Measurements from ENCODE around the gene GALNT13. TPM values are rescaled to one million over a fixed set of nuclear protein-coding genes. Genes with fewer than 3 reads are reported as not detected.

GALNT13 gene
- total RNA-seq, 1 donor from 2014 or later = 2.0 TPM

DNA sequence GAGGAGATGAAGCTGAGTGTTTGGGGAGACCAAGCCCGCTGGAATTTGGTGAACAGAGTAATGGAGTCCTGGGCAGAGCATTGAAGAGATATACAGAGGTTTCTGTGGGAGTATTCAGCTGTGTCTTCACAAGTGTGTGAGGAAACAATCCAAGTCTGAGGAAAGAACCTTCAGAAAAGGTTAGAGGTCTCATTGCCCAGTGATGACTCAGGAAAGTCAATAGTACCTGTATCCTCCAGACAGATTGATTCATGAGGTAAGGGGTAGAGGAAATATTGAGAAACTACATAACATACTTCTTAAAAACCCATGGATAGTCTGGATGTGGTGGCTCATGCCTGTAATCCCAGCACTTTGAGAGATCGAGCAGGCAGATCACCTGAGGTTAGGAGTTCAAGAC, 392.3 kb downstream of the GALNT13 start:
- TF ChIP-seq CTCF (IDR thresholded peaks at IDR 0.05; ENCODE audit: insufficient read depth, low read depth, low read length) (no peak), EZH2 (IDR thresholded peaks at IDR 0.05; ENCODE audit: insufficient read depth, low read length) (no peak)
- no peaks in the 10 kb centered on the region for H3K36me3 ChIP-seq (ENCODE audit: insufficient read depth, low read length)
- Mint-ChIP-seq H3K4me3 (ENCODE audit: unreplicated experiment) (no peak overlapping the region), H3K9me3 (ENCODE audit: unreplicated experiment) (no peaks in the 10 kb centered on the region), H3K27me3 (ENCODE audit: low read depth, unreplicated experiment) (no peaks in the 10 kb centered on the region), H3K4me1 (ENCODE audit: low read depth, unreplicated experiment) (peaks cover 5% of the 10 kb centered on the region), H3K27ac (ENCODE audit: unreplicated experiment) (no peak overlapping the region), H3K36me3 (ENCODE audit: low read depth, unreplicated experiment) (no peaks in the 10 kb centered on the region)
- H3K9ac ChIP-seq (ENCODE audit: low read length) = no peak overlapping the region
- no peak for FAIRE-seq
- no peaks in the 10 kb centered on the region for H3K79me2 ChIP-seq (ENCODE audit: insufficient read depth, low read length)
- no peak overlapping the region for H3K4me3 ChIP-seq (ENCODE audit: insufficient read depth, low read depth, low read length)
- H2AFZ ChIP-seq (ENCODE audit: low read depth, low read length) = no peak overlapping the region
- H3K27ac ChIP-seq (ENCODE audit: low read depth, low read length) = no peak overlapping the region
- no peaks in the 10 kb centered on the region for H3K4me1 ChIP-seq (ENCODE audit: insufficient read depth, low read length)
- no peak for DNase-seq (ENCODE audit: low read depth)
- H4K20me1 ChIP-seq (ENCODE audit: insufficient read depth, low read length) = no peaks in the 10 kb centered on the region
- H3K27me3 ChIP-seq (ENCODE audit: insufficient read depth, low read length) = no peaks in the 10 kb centered on the region
- H3K9me3 ChIP-seq (ENCODE audit: insufficient read depth, low read depth, low read length) = no peaks in the 10 kb centered on the region
- no peak overlapping the region for H3K4me2 ChIP-seq (ENCODE audit: low read length)

DNA sequence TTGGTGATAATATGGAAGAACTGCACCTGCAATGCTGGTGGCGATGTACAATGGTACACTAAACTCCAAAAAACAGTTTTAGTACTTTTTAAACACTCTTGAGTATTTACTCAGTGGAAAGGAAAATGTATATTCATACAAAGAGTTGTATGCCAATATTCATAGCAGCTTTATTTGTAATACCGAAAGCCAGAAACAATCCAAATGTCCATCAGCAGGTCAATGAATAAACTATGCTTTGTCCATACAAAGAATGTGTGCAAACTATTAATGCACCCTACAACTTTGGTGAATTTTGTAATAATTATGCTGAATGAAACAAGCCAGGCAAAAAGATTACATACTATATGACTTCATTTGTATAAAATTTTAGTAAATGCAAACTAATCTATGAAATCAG, 396.3 kb downstream of the GALNT13 start:
- Histone ChIP-seq H3K4me3 (ENCODE audit: insufficient read depth, low read depth, low read length) (no peak overlapping the region), H3K36me3 (ENCODE audit: insufficient read depth, low read length) (no peaks in the 10 kb centered on the region), H2AFZ (ENCODE audit: low read depth, low read length) (no peak overlapping the region), H4K20me1 (ENCODE audit: insufficient read depth, low read length) (no peaks in the 10 kb centered on the region), H3K79me2 (ENCODE audit: insufficient read depth, low read length) (no peaks in the 10 kb centered on the region), H3K4me2 (ENCODE audit: low read length) (no peak overlapping the region), H3K9me3 (ENCODE audit: insufficient read depth, low read depth, low read length) (no peaks in the 10 kb centered on the region), H3K9ac (ENCODE audit: low read length) (no peak overlapping the region), H3K4me1 (ENCODE audit: insufficient read depth, low read length) (no peaks in the 10 kb centered on the region), H3K27me3 (ENCODE audit: insufficient read depth, low read length) (no peaks in the 10 kb centered on the region), H3K27ac (ENCODE audit: low read depth, low read length) (no peak overlapping the region)
- no peaks in the 10 kb centered on the region for H3K9me3 Mint-ChIP-seq (ENCODE audit: unreplicated experiment)
- H3K4me3 Mint-ChIP-seq (ENCODE audit: unreplicated experiment) = no peak overlapping the region
- DNase-seq (ENCODE audit: low read depth) = no peak
- H3K27ac Mint-ChIP-seq (ENCODE audit: unreplicated experiment) = no peak overlapping the region
- no peaks in the 10 kb centered on the region for H3K36me3 Mint-ChIP-seq (ENCODE audit: low read depth, unreplicated experiment)
- no peak for FAIRE-seq
- no peaks in the 10 kb centered on the region for H3K27me3 Mint-ChIP-seq (ENCODE audit: low read depth, unreplicated experiment)
- TF ChIP-seq CTCF (IDR thresholded peaks at IDR 0.05; ENCODE audit: insufficient read depth, low read depth, low read length) = no peak
- TF ChIP-seq EZH2 (IDR thresholded peaks at IDR 0.05; ENCODE audit: insufficient read depth, low read length) = no peak
- peaks cover 1% of the 10 kb centered on the region for H3K4me1 Mint-ChIP-seq (ENCODE audit: low read depth, unreplicated experiment)

- TF ChIP-seq EZH2 (IDR thresholded peaks at IDR 0.05; ENCODE audit: insufficient read depth, low read length) (no peak), CTCF (IDR thresholded peaks at IDR 0.05; ENCODE audit: insufficient read depth, low read depth, low read length) (no peak)
- no peaks in the 10 kb centered on the region for H3K9me3 ChIP-seq (ENCODE audit: insufficient read depth, low read depth, low read length)
- H3K27ac ChIP-seq (ENCODE audit: low read depth, low read length) = no peak overlapping the region
- no peak overlapping the region for H3K9ac ChIP-seq (ENCODE audit: low read length)
- DNase-seq (ENCODE audit: low read depth) (no peak), FAIRE-seq (no peak)
- H3K27ac Mint-ChIP-seq (ENCODE audit: unreplicated experiment) = no peak overlapping the region
- H2AFZ ChIP-seq (ENCODE audit: low read depth, low read length) = no peak overlapping the region
- peaks cover 7% of the 10 kb centered on the region for H3K9me3 Mint-ChIP-seq (ENCODE audit: unreplicated experiment)
- H3K27me3 Mint-ChIP-seq (ENCODE audit: low read depth, unreplicated experiment) = no peaks in the 10 kb centered on the region
- no peaks in the 10 kb centered on the region for H3K4me1 ChIP-seq (ENCODE audit: insufficient read depth, low read length)
- no peaks in the 10 kb centered on the region for H3K4me1 Mint-ChIP-seq (ENCODE audit: low read depth, unreplicated experiment)
- H3K27me3 ChIP-seq (ENCODE audit: insufficient read depth, low read length) = no peaks in the 10 kb centered on the region
- no peak overlapping the region for H3K4me3 Mint-ChIP-seq (ENCODE audit: unreplicated experiment)
- H3K4me2 ChIP-seq (ENCODE audit: low read length) = no peak overlapping the region
- no peaks in the 10 kb centered on the region for H3K36me3 ChIP-seq (ENCODE audit: insufficient read depth, low read length)
- no peaks in the 10 kb centered on the region for H3K36me3 Mint-ChIP-seq (ENCODE audit: low read depth, unreplicated experiment)
- H4K20me1 ChIP-seq (ENCODE audit: insufficient read depth, low read length) = no peaks in the 10 kb centered on the region
- no peak overlapping the region for H3K4me3 ChIP-seq (ENCODE audit: insufficient read depth, low read depth, low read length)
- no peaks in the 10 kb centered on the region for H3K79me2 ChIP-seq (ENCODE audit: insufficient read depth, low read length)
These were observed 408.8 kb downstream of the GALNT13 start for GRCh38 chr2:154280543-154280942.
